GM12801 (cell line): ENCODE results near the gene OR52R1.

Experiments used
- CTCF ChIP-seq: IDR thresholded peaks from one replicate; pipeline ENCODE4 v1.5.1; 2011; ENCODE audit warnings: control low read depth; ENCODE audit not compliant: insufficient read length; ENCODE audit errors: extremely low read depth

The OR52R1 gene

GRCh38 chr11:4768094-4768493 is 36.1 kb downstream of the OR52R1 start:
- no peak for TF ChIP-seq CTCF

GRCh38 chr11:4766420-4767043 is 37.6 kb downstream of the OR52R1 start:
- no peak for TF ChIP-seq CTCF

- no peak for TF ChIP-seq CTCF
Measured at GRCh38 chr11:4763096-4763495, 41.1 kb downstream of the OR52R1 start.
